ENCODE results near the gene PDE7B.

The PDE7B gene

GRCh38 chr6:135883536-135883935 is 32.0 kb downstream of the PDE7B start:
- Histone ChIP-seq H3K27ac (no peak overlapping the region), H3K79me2 (ENCODE audit: insufficient read depth, low read depth) (no peaks in the 10 kb centered on the region), H3K27me3 (ENCODE audit: insufficient read depth, low read depth) (no peaks in the 10 kb centered on the region), H2AFZ (ENCODE audit: low read depth) (no peak overlapping the region), H3K4me1 (ENCODE audit: low read depth, poor library complexity, severe bottlenecking) (peaks cover 18% of the 10 kb centered on the region), H3K4me2 (no peak overlapping the region), H3K36me3 (ENCODE audit: insufficient read depth) (no peaks in the 10 kb centered on the region), H4K20me1 (ENCODE audit: insufficient read depth) (no peaks in the 10 kb centered on the region), H3K4me3 (IDR thresholded peaks at IDR 0.05; ENCODE audit: insufficient read depth, low read depth, low read length) (no peak overlapping the region), H3K9ac (no peak overlapping the region)
- TF ChIP-seq CTCF (conservative IDR thresholded peaks at IDR 0.05; ENCODE audit: low read depth, low read length) = no peak

GRCh38 chr6:135884136-135884535 is 32.6 kb downstream of the PDE7B start:
- Histone ChIP-seq H4K20me1 (ENCODE audit: insufficient read depth) (no peaks in the 10 kb centered on the region), H2AFZ (ENCODE audit: low read depth) (no peak overlapping the region), H3K4me1 (ENCODE audit: low read depth, poor library complexity, severe bottlenecking) (peaks cover 18% of the 10 kb centered on the region), H3K36me3 (ENCODE audit: insufficient read depth) (no peaks in the 10 kb centered on the region), H3K4me3 (IDR thresholded peaks at IDR 0.05; ENCODE audit: insufficient read depth, low read depth, low read length) (no peak overlapping the region), H3K79me2 (ENCODE audit: insufficient read depth, low read depth) (no peaks in the 10 kb centered on the region), H3K4me2 (no peak overlapping the region), H3K9ac (no peak overlapping the region), H3K27ac (no peak overlapping the region), H3K27me3 (ENCODE audit: insufficient read depth, low read depth) (no peaks in the 10 kb centered on the region)
- no peak for TF ChIP-seq CTCF (conservative IDR thresholded peaks at IDR 0.05; ENCODE audit: low read depth, low read length)

GRCh38 chr6:135887069-135887468 is 35.6 kb downstream of the PDE7B start:
- no peaks in the 10 kb centered on the region for H3K27me3 ChIP-seq (ENCODE audit: insufficient read depth, low read depth)
- no peaks in the 10 kb centered on the region for H3K79me2 ChIP-seq (ENCODE audit: insufficient read depth, low read depth)
- TF ChIP-seq CTCF (conservative IDR thresholded peaks at IDR 0.05; ENCODE audit: low read depth, low read length) = no peak
- no peaks in the 10 kb centered on the region for H4K20me1 ChIP-seq (ENCODE audit: insufficient read depth)
- H3K4me3 ChIP-seq (IDR thresholded peaks at IDR 0.05; ENCODE audit: insufficient read depth, low read depth, low read length) = no peak overlapping the region
- H3K4me2 ChIP-seq = no peak overlapping the region
- no peak overlapping the region for H2AFZ ChIP-seq (ENCODE audit: low read depth)
- no peak overlapping the region for H3K27ac ChIP-seq
- H3K4me1 ChIP-seq (ENCODE audit: low read depth, poor library complexity, severe bottlenecking) = no peaks in the 10 kb centered on the region
- no peaks in the 10 kb centered on the region for H3K36me3 ChIP-seq (ENCODE audit: insufficient read depth)
- H3K9ac ChIP-seq = no peak overlapping the region

GRCh38 chr6:135888818-135889217 is 37.3 kb downstream of the PDE7B start:
- no peak overlapping the region for H3K4me2 ChIP-seq
- H3K27ac ChIP-seq = no peak overlapping the region
- no peak overlapping the region for H3K4me3 ChIP-seq (IDR thresholded peaks at IDR 0.05; ENCODE audit: insufficient read depth, low read depth, low read length)
- H3K36me3 ChIP-seq (ENCODE audit: insufficient read depth) = no peaks in the 10 kb centered on the region
- no peak overlapping the region for H2AFZ ChIP-seq (ENCODE audit: low read depth)
- H3K9ac ChIP-seq = no peak overlapping the region
- no peaks in the 10 kb centered on the region for H3K79me2 ChIP-seq (ENCODE audit: insufficient read depth, low read depth)
- H3K4me1 ChIP-seq (ENCODE audit: low read depth, poor library complexity, severe bottlenecking) = no peaks in the 10 kb centered on the region
- H3K27me3 ChIP-seq (ENCODE audit: insufficient read depth, low read depth) = no peaks in the 10 kb centered on the region
- no peak for TF ChIP-seq CTCF (conservative IDR thresholded peaks at IDR 0.05; ENCODE audit: low read depth, low read length)
- H4K20me1 ChIP-seq (ENCODE audit: insufficient read depth) = no peaks in the 10 kb centered on the region
